ENCODE measurements around the gene AMD1. TPM values are rescaled to one million over a fixed set of nuclear protein-coding genes. Genes with fewer than 3 reads are reported as not detected.

Gene AMD1
- total and polyA plus RNA-seq, 9 of the 15 experiments (the other 6 are each of a cell fraction or from before 2014, with no cell fraction given), result 60.0 to 151 (median 85.6) TPM

- TF ChIP-seq PRDM10 (IDR thresholded peaks at IDR 0.05; ENCODE audit: partially characterized antibody) (no peak), POLR2G (IDR thresholded peaks at IDR 0.05; ENCODE audit: low read depth, low read length) (0 out of 2 replicates have a peak, but pooled peaks have one; percentile 4), SAFB (IDR thresholded peaks at IDR 0.05; ENCODE audit: borderline replicate concordance, low read depth, low read length) (no peak), RUNX1 (IDR thresholded peaks at IDR 0.05; ENCODE audit: low read depth) (no peak)
Measured at GRCh38 chr6:110898111-110898510, 23.5 kb downstream of the AMD1 start (continued).

GRCh38 chr6:110900028-110900598, 25.5 kb downstream of the AMD1 start:
- POLR2A ChIA-PET, result interaction anchor here (1.0 kb wide), 1 partner anchor 9 kb away, joined by 3 read pairs; no protein-coding TSS in a partner anchor
- peaks cover 7% of the 10 kb centered on the region; the same call in 1 of the 2 replicates for H3K9me3 ChIP-seq (replicated peaks; ENCODE audit: control insufficient read depth, insufficient read depth, low read depth, low read length)
- H3K4me2 ChIP-seq (ENCODE audit: insufficient read depth, low read length), result no peak overlapping the region
- H4K20me1 ChIP-seq (replicated peaks; ENCODE audit: control insufficient read depth, insufficient read depth, low read length), result no peaks in the 10 kb centered on the region
- no peaks in the 10 kb centered on the region for H3K27me3 ChIP-seq (ENCODE audit: control insufficient read depth in 2 of 2, insufficient read depth in 2 of 2, low read length in 2 of 2)
- no peak for DNase-seq (ENCODE audit: extremely low read depth in 1 of 4, low spot score in 3 of 4)
- H3K9ac ChIP-seq (ENCODE audit: insufficient read depth in 1 of 2, low read depth in 2 of 2, low read length in 2 of 2), result no peak overlapping the region
- no peak overlapping the region for H2AFZ ChIP-seq (ENCODE audit: low read depth, low read length)
- ATAC-seq, result peak; percentile 20
- H3K79me2 ChIP-seq (ENCODE audit: control insufficient read depth, insufficient read depth, low read length), result no peaks in the 10 kb centered on the region
- BruUV-seq (replicated peaks), result TSS peak; percentile 6
- H3K4me3 ChIP-seq, result no peak overlapping the region
- no peak for TF ChIP-seq MEIS2 (IDR thresholded peaks at IDR 0.05; ENCODE audit: partially characterized antibody)
- TF ChIP-seq BRCA1 (IDR thresholded peaks at IDR 0.05), result no peak
- TF ChIP-seq BRCA1 (CRISPR knock-in tag; IDR thresholded peaks at IDR 0.05), result no peak
- TF ChIP-seq, protein P1, sequence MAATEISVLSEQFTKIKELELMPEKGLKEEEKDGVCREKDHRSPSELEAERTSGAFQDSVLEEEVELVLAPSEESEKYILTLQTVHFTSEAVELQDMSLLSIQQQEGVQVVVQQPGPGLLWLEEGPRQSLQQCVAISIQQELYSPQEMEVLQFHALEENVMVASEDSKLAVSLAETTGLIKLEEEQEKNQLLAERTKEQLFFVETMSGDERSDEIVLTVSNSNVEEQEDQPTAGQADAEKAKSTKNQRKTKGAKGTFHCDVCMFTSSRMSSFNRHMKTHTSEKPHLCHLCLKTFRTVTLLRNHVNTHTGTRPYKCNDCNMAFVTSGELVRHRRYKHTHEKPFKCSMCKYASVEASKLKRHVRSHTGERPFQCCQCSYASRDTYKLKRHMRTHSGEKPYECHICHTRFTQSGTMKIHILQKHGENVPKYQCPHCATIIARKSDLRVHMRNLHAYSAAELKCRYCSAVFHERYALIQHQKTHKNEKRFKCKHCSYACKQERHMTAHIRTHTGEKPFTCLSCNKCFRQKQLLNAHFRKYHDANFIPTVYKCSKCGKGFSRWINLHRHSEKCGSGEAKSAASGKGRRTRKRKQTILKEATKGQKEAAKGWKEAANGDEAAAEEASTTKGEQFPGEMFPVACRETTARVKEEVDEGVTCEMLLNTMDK (IDR thresholded peaks at IDR 0.05; ENCODE audit: borderline replicate concordance, insufficient read depth, low read depth, low read length, poor library complexity, severe bottlenecking), result no peak
- no peak for TF ChIP-seq SAP30 (IDR thresholded peaks at IDR 0.05; ENCODE audit: borderline replicate concordance, insufficient read depth, low read depth, low read length, poor library complexity, severe bottlenecking)
- TF ChIP-seq DACH1 (IDR thresholded peaks at IDR 0.05; ENCODE audit: partially characterized antibody), result no peak
- TF ChIP-seq MYNN (IDR thresholded peaks at IDR 0.05), result 0 out of 2 replicates have a peak, but pooled peaks have one; percentile 25
- no peak for TF ChIP-seq MYNN (CRISPR knock-in tag; IDR thresholded peaks at IDR 0.05)
- TF ChIP-seq POLR2A (conservative IDR thresholded peaks at IDR 0.05), result peak; percentile 66
- in situ Hi-C loops (cut with MboI) (no loop called here), intact Hi-C loops (cut with micrococcal nuclease) (no loop called here)
- peaks cover 26% of the 10 kb centered on the region for H3K36me3 ChIP-seq (ENCODE audit: control insufficient read depth, insufficient read depth, low read length)
- CTCF ChIA-PET (ENCODE audit: low intra/inter-chr PET ratio), result no interaction called here
- WGBS (ENCODE audit: insufficient coverage, low coverage, missing lambda C conversion rate), result 76% methylated on average over 5 of the region's 5 CpGs
- peaks cover 0 to 2% of the 10 kb centered on the region in 2 experiments; a peak in 1 of 5 replicates for H3K4me1 ChIP-seq (replicated peaks in 1 of 2; ENCODE audit: control insufficient read depth in 2 of 2, insufficient read depth in 2 of 2, low read length in 2 of 2)
- no peaks in the 10 kb centered on the region for H3K9me1 ChIP-seq (ENCODE audit: control insufficient read depth, insufficient read depth, low read length)
- no peak overlapping the region for H3K27ac ChIP-seq (ENCODE audit: extremely low read depth, low read depth, low read length)
- no peak for FAIRE-seq
